Thyroid gland (tissue), 4 donors: Measurements from ENCODE around the gene LHFPL2. TPM values are rescaled to one million over a fixed set of nuclear protein-coding genes. Genes with fewer than 3 reads are reported as not detected.
"Not testable (repeated sequence)": the region's sequence is repeated elsewhere in the genome, so short reads cannot be mapped to it uniquely, and the experiment has no call there.

ENCODE experiments used
- DNase-seq, 2 donors: peaks; one replicate each; pipeline ENCODE4 v3.0.0-alpha.2; 2019
- H3K27ac ChIP-seq, 3 donors: fragments of 200-600 bp; sonication (generic); 1 replicate in 2 of 3; 2 replicates in 1 of 3; pipeline ENCODE4 v1.5.1; 2016 to 2019; ENCODE audit warnings: mild to moderate bottlenecking in 1 of 3, moderate library complexity in 1 of 3
- H3K27me3 ChIP-seq: fragments of 200-600 bp; sonication (generic); one replicate; pipeline ENCODE4 v1.5.1; 2019
- H3K36me3 ChIP-seq, 2 donors: fragments of 200-600 bp; sonication (generic); one replicate each; pipeline ENCODE4 v1.5.1; 2016 to 2019
- H3K4me1 ChIP-seq, 2 donors: fragments of 200-600 bp; sonication (generic); one replicate each; pipeline ENCODE4 v1.5.1; 2017 to 2019
- H3K4me3 ChIP-seq, 3 donors: fragments of 200-600 bp; sonication (generic); replicated peaks in 1 of 3; 1 replicate in 2 of 3; 2 replicates in 1 of 3; pipeline ENCODE4 v1.5.1; 2016; ENCODE audit warnings: mild to moderate bottlenecking in 1 of 3
- H3K9me3 ChIP-seq: fragments of 200-600 bp; sonication (generic); one replicate; pipeline ENCODE4 v1.5.1; 2017
- POLR2A ChIP-seq, 2 donors: fragments of 450-650 bp; IDR thresholded peaks; one replicate each; pipeline ENCODE4 v1.6.1; 2017; ENCODE audit warnings: antibody characterized with exemption in 2 of 2, mild to moderate bottlenecking in 2 of 2, moderate library complexity in 1 of 2
- WGBS, 2 donors: methylation state at CpG; one replicate each; pipeline ENCODE4 v1.1.5; 2017; 5-methylcytosine and 5-hydroxymethylcytosine counted together
- intact Hi-C: fragments of 100-400 bp; cut with DNase I; formaldehyde crosslinking; loops from one replicate; pipeline ENCODE4 v1.15.1; 2023
- total RNA-seq, 4 donors: library from RNA; depleted of rRNA; stranded (reverse); fragments of >200 nt; gene quantifications; one replicate each; pipeline ENCODE4 v1.2.3, GENCODE V29; 2016
- TF ChIP-seq, protein P1 (sequence below), 6 experiments: fragments of 200-600 bp in 3 of 6; fragments of 450-650 bp in 3 of 6; sonication (generic) in 3 of 6; IDR thresholded peaks; one replicate each; pipeline ENCODE4 v1.5.1; 2016 to 2019; ENCODE audit warnings: antibody characterized with exemption in 6 of 6, mild to moderate bottlenecking in 2 of 6, inconsistent platforms in 1 of 6, moderate library complexity in 1 of 6

The LHFPL2 gene
- total RNA-seq, 4 donors from 2014 or later: 17.6 to 25.7 (median 23.7) TPM

DNA sequence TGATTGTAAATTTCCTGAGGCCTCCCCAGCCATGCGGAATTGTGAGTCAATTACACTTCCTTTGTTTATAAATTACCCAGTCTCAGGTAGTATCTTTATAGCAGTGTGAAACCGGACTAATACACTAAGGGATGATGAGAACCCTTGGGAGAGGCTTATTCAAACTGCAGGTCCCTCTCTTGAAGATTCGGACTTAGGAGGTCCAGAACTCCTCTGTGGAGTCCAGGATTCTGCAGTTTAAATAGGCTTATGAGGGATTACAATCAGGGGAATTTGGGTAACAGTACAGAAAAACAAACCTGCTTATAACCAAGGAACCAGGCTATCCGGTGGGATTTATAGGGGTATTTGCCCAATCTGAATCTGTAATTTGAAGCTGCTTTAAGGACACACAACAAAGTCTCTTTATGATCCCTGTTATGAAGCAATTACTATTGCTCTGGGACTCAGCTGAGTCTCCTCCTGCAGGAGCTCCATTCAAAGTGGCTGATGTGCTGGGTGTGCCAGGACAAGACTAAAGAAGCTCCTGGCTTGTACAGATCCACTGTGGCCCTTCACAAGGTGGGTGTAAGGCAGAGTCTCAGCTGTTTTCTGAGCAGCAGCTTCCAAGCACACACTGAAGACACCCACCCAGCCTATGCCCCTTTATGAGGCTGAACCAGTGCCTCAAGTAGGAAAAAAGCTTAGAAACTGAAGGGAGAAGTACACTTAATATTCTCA is 41.8 kb upstream of the LHFPL2 start:
- Histone ChIP-seq H3K36me3 (no peaks in the 10 kb centered on the region), H3K4me3 (no peak overlapping the region), H3K27me3 (no peaks in the 10 kb centered on the region), H3K4me1 (peaks cover 17 to 19% of the 10 kb centered on the region in 2 donors), H3K9me3 (no peaks in the 10 kb centered on the region), H3K27ac (peak overlapping the region; percentile 46 to 68 (median 62))
- intact Hi-C loops: no loop called here
- no peak for DNase-seq
- no peak for TF ChIP-seq POLR2A (IDR thresholded peaks at IDR 0.05)
- TF ChIP-seq, protein P1, sequence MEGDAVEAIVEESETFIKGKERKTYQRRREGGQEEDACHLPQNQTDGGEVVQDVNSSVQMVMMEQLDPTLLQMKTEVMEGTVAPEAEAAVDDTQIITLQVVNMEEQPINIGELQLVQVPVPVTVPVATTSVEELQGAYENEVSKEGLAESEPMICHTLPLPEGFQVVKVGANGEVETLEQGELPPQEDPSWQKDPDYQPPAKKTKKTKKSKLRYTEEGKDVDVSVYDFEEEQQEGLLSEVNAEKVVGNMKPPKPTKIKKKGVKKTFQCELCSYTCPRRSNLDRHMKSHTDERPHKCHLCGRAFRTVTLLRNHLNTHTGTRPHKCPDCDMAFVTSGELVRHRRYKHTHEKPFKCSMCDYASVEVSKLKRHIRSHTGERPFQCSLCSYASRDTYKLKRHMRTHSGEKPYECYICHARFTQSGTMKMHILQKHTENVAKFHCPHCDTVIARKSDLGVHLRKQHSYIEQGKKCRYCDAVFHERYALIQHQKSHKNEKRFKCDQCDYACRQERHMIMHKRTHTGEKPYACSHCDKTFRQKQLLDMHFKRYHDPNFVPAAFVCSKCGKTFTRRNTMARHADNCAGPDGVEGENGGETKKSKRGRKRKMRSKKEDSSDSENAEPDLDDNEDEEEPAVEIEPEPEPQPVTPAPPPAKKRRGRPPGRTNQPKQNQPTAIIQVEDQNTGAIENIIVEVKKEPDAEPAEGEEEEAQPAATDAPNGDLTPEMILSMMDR (IDR thresholded peaks at IDR 0.05): no peak
- WGBS, 2 donors: 77 to 78% methylated on average over 4 of the region's 4 CpGs

DNA sequence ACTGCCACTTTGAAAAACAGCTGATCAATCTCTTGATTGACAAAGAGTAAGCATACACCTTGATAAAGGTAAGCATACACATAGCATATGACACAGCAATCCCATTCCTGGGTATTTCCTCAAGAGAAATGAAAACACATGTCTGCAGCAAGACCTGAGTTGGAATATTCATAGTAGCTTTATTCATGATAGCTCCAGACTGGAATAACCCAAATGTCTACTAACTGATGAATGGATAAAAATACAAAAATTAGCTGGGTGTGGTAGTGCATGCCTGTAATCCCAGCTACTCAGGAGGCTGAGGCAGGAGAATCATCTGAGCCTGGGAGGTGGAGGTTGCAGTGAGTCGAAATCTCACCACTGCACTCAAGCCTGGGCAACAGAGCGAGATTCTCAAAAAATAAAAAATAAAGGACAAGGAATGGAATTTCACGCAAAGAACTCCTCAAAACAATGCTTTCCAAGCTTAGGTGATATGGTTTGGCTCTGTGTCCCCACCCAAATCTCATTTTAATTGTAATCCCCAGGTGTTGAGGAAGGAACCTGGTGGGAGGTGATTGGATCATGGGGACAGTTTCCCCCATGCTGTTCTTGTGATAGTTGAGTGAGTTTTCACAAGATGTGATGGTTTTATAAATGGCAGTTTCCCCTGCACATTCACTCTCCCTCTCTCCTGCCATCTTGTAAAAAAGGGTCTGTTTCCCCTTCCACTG is 41.1 kb upstream of the LHFPL2 start:
- DNase-seq: no peak
- intact Hi-C loops: no loop called here
- WGBS, 2 donors: 98 to 99% methylated on average over 3 of the region's 3 CpGs
- Histone ChIP-seq H3K27ac (no peak overlapping the region), H3K9me3 (no peaks in the 10 kb centered on the region), H3K27me3 (no peaks in the 10 kb centered on the region), H3K4me3 (no peak overlapping the region), H3K36me3 (no peaks in the 10 kb centered on the region), H3K4me1 (peaks cover 17 to 19% of the 10 kb centered on the region in 2 donors)
- TF ChIP-seq POLR2A (IDR thresholded peaks at IDR 0.05): no peak
- TF ChIP-seq, protein P1 (IDR thresholded peaks at IDR 0.05): no peak

DNA sequence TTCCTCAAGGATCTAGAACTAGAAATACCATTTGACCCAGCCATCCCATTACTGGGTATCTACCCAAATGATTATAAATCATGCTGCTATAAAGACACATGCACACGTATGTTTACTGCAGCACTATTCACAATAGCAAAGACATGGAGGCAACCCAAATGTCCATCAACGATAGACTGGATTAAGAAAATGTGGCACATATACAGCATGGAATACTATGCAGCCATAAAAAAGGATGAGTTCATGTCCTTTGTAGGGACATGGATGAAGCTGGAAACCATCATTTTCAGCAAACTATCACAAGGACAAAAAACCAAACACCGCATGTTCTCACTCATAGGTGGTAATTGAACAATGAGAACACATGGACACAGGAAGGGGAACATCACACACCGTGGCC is 38.9 kb upstream of the LHFPL2 start:
- intact Hi-C loops, H3K27ac ChIP-seq: not testable (repeated sequence)
- 72 to 97% methylated on average over 4 of the region's 4 CpGs for WGBS, 2 donors

DNA sequence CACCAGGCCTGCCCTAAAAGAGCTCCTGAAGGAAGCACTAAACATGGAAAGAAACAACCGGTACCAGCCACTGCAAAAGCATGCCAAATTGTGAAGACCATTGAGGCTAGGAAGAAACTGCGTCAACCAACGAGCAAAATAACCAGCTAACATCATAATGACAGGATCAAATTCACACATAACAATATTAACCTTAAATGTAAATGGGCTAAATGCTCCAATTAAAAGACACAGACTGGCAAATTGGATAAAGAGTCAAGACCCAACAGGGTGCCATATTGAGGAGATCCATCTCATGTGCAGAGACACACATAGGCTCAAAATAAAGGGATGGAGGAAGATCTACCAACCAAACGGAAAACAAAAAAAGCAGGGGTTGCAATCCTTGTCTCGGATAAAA is 35.3 kb upstream of the LHFPL2 start:
- WGBS, 2 donors: 94 to 96% methylated on average over 5 of the region's 5 CpGs
- H3K27ac ChIP-seq, H3K9me3 ChIP-seq, H3K36me3 ChIP-seq, H3K27me3 ChIP-seq, intact Hi-C loops, DNase-seq, H3K4me3 ChIP-seq, H3K4me1 ChIP-seq: not testable (repeated sequence)

More for the DNA sequence above, 38.9 kb upstream of the LHFPL2 start:
- H3K9me3 ChIP-seq, DNase-seq, H3K36me3 ChIP-seq, H3K27me3 ChIP-seq, H3K4me3 ChIP-seq: not testable (repeated sequence)
- peaks cover 17 to 19% of the 10 kb centered on the region in 2 donors for H3K4me1 ChIP-seq

DNA sequence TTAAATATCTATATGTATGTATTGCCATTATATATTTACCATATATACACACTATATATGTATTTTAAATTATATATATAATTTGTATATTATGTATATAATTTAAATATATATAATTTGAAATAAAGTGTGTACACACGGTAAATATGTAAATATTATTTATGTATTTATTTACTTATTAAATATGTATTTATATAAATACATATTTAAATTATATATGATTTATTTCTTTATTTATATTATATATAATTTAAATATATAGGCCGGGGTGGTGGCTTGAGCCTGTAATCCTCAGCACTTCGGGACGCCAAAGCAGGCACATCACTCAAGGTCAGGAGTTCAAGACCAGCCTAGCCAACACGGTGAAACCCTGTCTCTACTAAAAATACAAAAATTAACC is 31.3 kb upstream of the LHFPL2 start:
- Histone ChIP-seq H3K27me3 (no peaks in the 10 kb centered on the region), H3K9me3 (no peaks in the 10 kb centered on the region), H3K27ac (no peak overlapping the region), H3K4me1 (peaks cover 0 to 15% of the 10 kb centered on the region in 2 donors), H3K4me3 (no peak overlapping the region), H3K36me3 (no peaks in the 10 kb centered on the region)
- WGBS, 2 donors: 88 to 93% methylated on average over 5 of the region's 5 CpGs
- intact Hi-C loops: no loop called here
- TF ChIP-seq POLR2A (IDR thresholded peaks at IDR 0.05): no peak
- TF ChIP-seq, protein P1 (IDR thresholded peaks at IDR 0.05): no peak
- no peak for DNase-seq
